Measurements from ENCODE around the gene VIPR2.
A peak's percentile ranks its signal among the peaks of the same experiment; 100 is the strongest.
"Not testable (repeated sequence)": the region's sequence is repeated elsewhere in the genome, so short reads cannot be mapped to it uniquely, and the experiment has no call there.

VIPR2 gene

GRCh38 chr7:159144758-159145489 lies at the start of gene VIPR2:
VIPR2 (minus strand) TSS chr7:159144867; CDS start chr7:159144771, 96 bp downstream.
- DNase-seq (ENCODE audit: low read depth in 2 of 3, low spot score in 1 of 3) = peak in 1 of 3 donors; percentile 6

DNA sequence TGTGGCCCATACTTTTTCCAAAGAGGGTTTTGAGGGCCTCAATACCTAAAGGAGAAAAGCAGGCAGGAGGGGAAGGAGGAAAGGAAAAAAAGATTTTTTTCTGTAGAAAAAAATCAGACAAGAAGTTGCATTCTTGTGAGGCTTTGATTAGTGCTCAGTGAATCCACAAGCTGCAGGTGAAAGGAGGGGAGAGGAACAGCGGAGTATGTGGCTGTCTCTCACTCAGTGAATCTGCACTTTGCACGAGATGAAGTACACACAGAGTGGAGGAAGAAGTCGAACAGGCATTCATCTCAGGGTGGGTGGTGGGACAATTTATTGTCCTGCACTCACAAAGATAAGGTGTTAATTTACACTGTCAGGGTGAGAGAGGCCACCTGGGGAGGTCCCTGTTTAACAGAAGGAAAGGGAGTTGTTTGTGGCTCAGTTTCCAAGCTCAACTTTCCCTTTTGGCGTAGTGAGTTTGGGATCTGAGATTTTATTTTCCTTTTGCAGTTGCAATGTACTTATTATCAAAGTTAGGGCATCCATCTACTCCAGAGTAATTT lies 49.0 kb upstream of the VIPR2 start:
- DNase-seq (ENCODE audit: low read depth in 2 of 3, low spot score in 1 of 3) = no peak

DNA sequence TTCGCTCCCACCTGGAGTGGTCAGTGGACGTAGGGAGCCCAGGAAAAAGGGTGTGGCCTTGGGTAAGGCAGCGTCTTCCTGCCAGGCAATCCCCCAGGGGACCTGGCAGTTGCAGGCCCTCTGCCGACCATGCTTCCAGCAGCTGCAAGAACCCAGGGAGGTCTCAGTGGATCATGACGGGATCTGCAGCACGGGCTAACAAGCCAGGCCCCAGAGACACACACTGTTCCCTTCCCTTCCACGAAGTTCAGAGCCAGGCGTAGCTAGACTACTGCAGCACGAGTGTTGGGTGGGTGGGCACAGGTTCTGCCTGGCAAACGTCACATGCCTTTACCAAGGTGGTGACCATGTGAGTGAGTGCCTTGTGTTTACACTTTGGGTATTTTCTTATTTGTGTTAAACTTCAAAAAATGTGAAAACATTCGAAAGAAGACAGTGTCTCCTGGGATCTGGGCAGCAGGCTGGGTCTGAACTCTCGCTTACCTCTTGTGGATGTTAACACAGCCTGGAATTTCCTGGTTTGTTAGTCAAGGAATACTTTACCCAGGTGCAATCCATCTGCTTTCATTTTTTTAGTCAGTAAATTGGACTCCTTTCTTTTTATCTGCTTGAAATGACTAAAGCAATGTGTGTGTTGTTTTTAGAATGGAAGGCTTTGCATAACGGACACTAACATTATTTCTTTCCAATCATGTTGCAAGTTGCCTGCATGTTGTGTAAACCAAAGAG lies 48.2 kb upstream of the VIPR2 start:
- DNase-seq (ENCODE audit: low read depth in 2 of 3, low spot score in 1 of 3) = no peak

- no peak for DNase-seq (ENCODE audit: low read depth in 2 of 3, low spot score in 1 of 3)
These were observed 47.3 kb upstream of the VIPR2 start for GRCh38 chr7:159192013-159192412.

DNA sequence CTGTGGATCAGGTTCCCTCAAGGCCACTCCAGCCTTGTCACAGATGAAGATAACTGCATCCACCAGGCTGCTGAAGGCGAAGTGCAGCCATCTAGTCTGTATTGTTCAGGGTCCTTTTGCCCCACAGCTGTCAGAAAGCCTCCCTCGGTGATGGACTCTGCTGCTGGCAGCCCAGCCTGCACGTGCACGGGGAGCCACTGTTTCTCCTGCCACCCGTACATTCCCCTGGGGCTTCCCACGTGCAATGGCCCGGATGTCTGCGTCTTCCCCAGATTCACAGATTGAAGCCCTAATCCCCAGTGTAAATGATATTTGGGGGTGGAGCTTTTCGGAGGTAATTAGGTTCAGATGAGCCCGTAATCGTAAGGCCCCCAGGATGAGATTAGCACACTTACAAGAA lies 46.6 kb upstream of the VIPR2 start:
- DNase-seq (ENCODE audit: low read depth in 2 of 3, low spot score in 1 of 3) = no peak

DNA sequence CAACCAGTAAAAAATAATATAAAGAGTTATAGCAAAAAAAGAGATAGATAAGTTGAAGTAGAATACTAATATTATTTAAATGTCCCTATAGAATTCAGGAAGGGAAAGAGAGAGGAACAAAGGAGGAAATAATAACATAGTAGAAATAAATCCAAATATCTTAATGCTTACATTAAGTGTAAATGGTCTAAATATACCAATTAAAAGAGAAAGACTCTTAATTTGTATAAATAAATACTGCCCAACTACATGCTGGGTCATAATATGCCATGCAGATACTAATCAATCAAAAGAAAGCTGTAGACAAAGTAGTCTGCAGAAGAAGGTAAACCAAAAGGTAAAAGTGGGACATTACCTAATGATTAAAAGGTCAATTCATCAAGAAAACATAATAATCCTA lies 43.3 kb upstream of the VIPR2 start:
- no peak for DNase-seq (ENCODE audit: low read depth in 2 of 3, low spot score in 1 of 3)

GRCh38 chr7:159179241-159179640 lies 34.6 kb upstream of the VIPR2 start:
- DNase-seq (ENCODE audit: low read depth in 2 of 3, low spot score in 1 of 3) = no peak

DNA sequence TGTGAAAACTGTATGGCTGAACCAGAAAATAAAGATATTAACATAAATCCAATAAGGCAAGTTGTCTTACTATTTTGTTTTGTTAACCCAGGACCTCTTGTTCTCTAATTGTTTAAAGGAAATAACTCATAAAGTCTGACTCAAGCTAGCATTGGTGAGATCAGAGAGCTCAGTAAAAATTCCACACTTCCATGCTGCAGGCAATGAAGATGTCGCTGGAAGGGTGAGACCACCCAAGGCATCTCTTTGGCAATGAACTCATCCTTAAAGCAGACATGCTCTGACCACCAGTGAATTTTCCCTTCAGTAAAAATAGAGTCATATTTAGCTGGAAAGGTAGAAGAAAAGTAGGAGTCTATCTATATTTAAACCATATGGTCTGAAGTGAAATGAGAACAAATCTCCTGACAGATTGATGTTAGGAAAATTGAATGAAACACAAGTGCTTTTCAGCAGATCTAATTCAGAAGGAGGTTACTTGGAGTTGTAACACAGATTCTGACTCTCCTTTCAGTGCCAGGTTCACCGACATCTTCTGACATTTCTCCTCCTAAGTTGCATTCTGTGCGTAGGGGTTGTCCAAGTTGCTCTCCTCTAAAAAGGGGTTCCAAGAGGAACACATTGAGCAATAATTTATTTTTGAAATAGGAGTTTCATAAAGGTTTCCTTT lies 32.8 kb upstream of the VIPR2 start:
- no peak for DNase-seq (ENCODE audit: low read depth in 2 of 3, low spot score in 1 of 3)

GRCh38 chr7:159175792-159176191 lies 31.1 kb upstream of the VIPR2 start:
- no peak for DNase-seq (ENCODE audit: low read depth in 2 of 3, low spot score in 1 of 3)

- DNase-seq (ENCODE audit: low read depth in 2 of 3, low spot score in 1 of 3) = not testable (repeated sequence)
These were observed 30.4 kb upstream of the VIPR2 start for GRCh38 chr7:159175100-159175499.

DNA sequence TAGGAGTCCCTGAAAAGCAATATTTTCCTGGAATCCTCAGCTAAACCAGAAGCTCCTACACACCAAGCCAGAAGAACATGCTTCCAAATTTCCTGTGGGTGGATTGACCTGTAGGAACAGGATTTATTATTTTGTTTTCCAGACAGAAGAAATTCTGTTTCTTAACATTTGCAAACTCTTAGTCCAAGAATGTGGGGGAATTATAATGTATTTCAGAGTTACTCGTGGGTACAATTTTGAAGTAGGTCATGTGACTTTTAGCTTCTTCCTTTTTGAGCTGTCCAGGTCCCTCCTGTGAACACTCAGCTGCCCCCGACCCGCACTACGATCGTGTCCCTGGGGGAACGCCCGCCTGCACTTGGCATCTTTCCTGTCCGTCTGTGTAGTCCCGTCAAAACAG lies 27.7 kb upstream of the VIPR2 start:
- DNase-seq (ENCODE audit: low read depth in 2 of 3, low spot score in 1 of 3) = no peak

GRCh38 chr7:159169391-159169790 lies 24.7 kb upstream of the VIPR2 start:
- DNase-seq (ENCODE audit: low read depth in 2 of 3, low spot score in 1 of 3) = no peak

DNA sequence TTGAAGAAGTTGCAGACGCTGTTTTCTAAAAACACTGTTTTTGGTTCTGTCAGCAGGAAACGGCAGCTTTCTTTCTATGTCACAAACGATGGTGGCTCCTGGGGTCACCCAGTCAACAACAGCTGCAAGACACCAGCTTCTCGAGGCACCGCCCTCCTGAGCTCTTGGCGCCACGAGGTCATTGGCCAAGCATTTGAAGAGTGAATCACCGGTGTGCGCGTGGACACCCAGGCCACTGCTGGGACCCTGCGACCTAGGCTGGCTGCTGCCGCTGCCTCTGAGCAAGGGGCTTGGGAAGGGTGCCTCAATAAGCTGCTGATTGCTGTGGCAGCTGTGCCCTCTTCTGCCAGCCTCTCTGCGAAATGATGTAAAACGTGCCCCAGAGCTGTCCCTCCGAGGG lies 22.5 kb upstream of the VIPR2 start:
- no peak for DNase-seq (ENCODE audit: low read depth in 2 of 3, low spot score in 1 of 3)

GRCh38 chr7:159166530-159166929 lies 21.9 kb upstream of the VIPR2 start:
- no peak for DNase-seq (ENCODE audit: low read depth in 2 of 3, low spot score in 1 of 3)

DNA sequence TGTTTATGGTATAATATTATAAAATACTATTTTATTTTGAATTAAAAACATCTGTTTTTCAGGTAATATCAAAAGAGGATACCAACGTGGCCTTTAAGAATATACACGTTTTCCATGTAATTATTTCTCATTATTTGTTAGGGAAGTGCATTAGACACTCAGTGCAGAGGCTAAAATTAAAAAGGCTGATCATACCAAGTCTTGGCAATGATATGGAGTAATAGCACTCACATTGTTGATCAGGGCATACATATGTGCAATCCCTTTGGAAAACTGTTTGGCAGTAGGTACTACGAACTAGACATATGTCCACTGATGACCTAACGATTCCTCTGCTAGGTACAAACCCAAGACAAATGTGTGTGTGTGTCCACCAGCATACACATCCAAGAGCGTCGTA lies 20.7 kb upstream of the VIPR2 start:
- DNase-seq (ENCODE audit: low read depth in 2 of 3, low spot score in 1 of 3) = no peak

DNA sequence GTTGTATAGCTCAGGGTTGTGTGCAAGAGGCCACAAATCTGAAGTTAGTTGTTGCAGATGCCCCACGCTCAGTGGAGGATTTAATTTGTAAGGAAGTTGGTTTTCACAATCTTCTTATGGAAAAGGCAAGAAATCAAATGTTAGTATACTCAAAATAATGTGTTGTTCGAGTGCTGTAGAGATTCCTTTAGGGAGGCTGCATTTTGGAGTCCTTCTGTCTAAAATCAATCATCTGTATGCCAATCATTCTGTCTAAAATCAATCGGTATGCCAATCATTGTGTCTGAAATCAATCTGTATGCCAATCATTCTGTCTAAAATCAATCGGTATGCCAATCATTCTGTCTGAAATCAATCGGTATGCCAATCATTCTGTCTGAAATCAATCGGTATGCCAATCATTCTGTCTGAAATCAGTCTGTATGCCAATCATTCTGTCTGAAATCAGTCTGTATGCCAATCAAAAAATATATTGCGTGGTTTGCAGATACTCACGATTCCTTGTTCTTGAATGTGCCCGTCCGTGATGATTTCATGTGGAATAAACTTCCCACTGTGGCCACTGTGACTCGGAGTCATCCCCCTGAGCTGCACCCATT lies 19.1 kb upstream of the VIPR2 start:
- DNase-seq (ENCODE audit: low read depth in 2 of 3, low spot score in 1 of 3) = not testable (repeated sequence)

- not testable (repeated sequence) for DNase-seq (ENCODE audit: low read depth in 2 of 3, low spot score in 1 of 3)
These were observed 17.5 kb upstream of the VIPR2 start for GRCh38 chr7:159162050-159162626.

- DNase-seq (ENCODE audit: low read depth in 2 of 3, low spot score in 1 of 3) = no peak
These were observed 15.8 kb upstream of the VIPR2 start for GRCh38 chr7:159160450-159160849.

DNA sequence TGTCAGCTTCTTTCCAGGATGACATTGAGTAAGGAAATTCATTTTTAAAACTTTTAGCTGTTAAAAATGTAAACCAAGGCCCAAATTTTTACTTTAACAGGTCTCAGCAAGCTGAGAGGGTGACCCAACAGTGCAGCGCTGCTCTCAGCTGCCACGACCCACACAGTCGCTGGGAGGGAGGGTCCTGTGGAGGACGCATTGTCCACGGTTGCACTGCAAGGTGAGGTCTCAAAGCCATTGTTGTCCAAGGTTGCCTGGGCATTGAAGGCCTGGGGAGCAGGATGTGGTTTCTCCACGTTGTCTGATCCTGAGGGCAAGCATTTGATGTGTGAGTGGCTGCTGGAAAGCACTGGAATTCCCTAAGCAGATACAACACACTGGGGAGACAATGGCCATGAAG lies 15.1 kb upstream of the VIPR2 start:
- DNase-seq (ENCODE audit: low read depth in 2 of 3, low spot score in 1 of 3) = no peak

- no peak for DNase-seq (ENCODE audit: low read depth in 2 of 3, low spot score in 1 of 3)
These were observed 14.3 kb upstream of the VIPR2 start for GRCh38 chr7:159158888-159159405.
